ENCODE data around the gene LRP1B.

Gene LRP1B

DNA sequence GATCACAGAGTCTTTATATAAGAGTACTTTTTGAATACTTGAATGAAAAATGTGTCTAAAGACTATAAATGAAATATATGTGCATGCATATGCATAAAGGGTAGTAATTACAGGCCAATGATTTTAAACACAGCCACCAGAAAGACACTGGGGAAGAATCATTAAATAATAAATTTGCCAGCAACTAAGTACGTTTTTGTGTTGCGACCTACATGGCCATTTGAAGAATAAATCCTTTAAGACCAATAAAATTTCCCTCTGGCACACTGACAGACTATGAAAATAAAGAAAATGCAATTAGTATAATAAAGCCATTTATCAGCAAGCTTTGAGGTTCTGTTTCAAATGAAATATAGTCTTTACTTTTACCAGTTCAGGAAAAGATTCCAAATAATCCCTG lies 1413.3 kb downstream of the LRP1B start:
- Histone ChIP-seq H3K27me3 (ENCODE audit: low read depth, low read length) (no peaks in the 10 kb centered on the region), H3K36me3 (ENCODE audit: control insufficient read depth in 1 of 2, insufficient read depth in 2 of 2, low read length in 2 of 2) (no peaks in the 10 kb centered on the region), H3K27ac (ENCODE audit: low read length) (no peak overlapping the region), H3K4me3 (ENCODE audit: low read depth in 1 of 2, low read length in 2 of 2) (no peak overlapping the region), H3K9me3 (ENCODE audit: control insufficient read depth in 1 of 2, low read length in 2 of 2) (no peaks in the 10 kb centered on the region), H3K4me1 (ENCODE audit: control insufficient read depth in 1 of 2, insufficient read depth in 2 of 2, low read length in 2 of 2) (no peaks in the 10 kb centered on the region)

DNA sequence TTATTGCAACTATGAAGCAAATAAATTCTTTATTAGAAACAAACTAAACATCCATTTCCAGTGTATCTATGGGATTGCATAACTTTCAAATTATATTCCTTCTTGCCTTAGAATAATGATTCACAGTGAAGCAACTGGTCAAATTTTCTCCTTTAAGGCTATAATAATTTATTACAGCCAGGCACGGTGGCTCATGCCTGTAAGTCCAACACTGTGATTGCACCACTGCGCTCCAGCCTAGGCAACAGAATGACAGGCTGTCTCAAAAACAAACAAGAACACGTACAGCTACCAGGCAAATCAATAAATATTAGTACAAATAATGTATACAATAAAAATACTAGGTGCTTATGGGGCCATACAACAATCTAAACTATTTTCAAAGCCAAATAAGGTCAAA lies 1416.2 kb downstream of the LRP1B start:
- H3K9me3 ChIP-seq (ENCODE audit: control insufficient read depth in 1 of 2, low read length in 2 of 2), result no peaks in the 10 kb centered on the region
- H3K4me3 ChIP-seq (ENCODE audit: low read depth in 1 of 2, low read length in 2 of 2), result no peak overlapping the region
- no peaks in the 10 kb centered on the region for H3K36me3 ChIP-seq (ENCODE audit: control insufficient read depth in 1 of 2, insufficient read depth in 2 of 2, low read length in 2 of 2)
- no peaks in the 10 kb centered on the region for H3K27me3 ChIP-seq (ENCODE audit: low read depth, low read length)
- no peak overlapping the region for H3K27ac ChIP-seq (ENCODE audit: low read length)
- H3K4me1 ChIP-seq (ENCODE audit: control insufficient read depth in 1 of 2, insufficient read depth in 2 of 2, low read length in 2 of 2), result no peaks in the 10 kb centered on the region

DNA sequence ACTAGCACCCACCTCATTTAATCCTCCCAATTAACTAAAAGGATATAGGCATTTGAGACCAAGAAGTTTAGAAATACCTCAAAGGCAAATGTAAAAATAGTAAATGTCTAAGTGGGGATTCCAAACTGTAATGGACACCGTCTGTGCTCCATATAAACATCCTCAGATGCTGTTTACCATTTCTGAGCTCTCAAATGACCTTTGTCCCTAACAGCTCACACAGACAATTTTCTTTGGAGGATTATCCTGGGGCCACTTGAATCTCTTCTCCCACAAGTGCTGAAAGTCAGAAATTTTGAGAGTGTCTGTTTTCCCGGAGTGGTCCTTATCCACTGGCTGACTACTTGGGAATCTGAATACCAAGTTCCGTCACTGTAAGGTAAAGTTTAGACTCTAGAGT lies 1418.9 kb downstream of the LRP1B start:
- Histone ChIP-seq H3K4me3 (ENCODE audit: low read depth in 1 of 2, low read length in 2 of 2) (no peak overlapping the region), H3K36me3 (ENCODE audit: control insufficient read depth in 1 of 2, insufficient read depth in 2 of 2, low read length in 2 of 2) (no peaks in the 10 kb centered on the region), H3K9me3 (ENCODE audit: control insufficient read depth in 1 of 2, low read length in 2 of 2) (no peaks in the 10 kb centered on the region), H3K4me1 (ENCODE audit: control insufficient read depth in 1 of 2, insufficient read depth in 2 of 2, low read length in 2 of 2) (no peaks in the 10 kb centered on the region), H3K27ac (ENCODE audit: low read length) (no peak overlapping the region), H3K27me3 (ENCODE audit: low read depth, low read length) (no peaks in the 10 kb centered on the region)

DNA sequence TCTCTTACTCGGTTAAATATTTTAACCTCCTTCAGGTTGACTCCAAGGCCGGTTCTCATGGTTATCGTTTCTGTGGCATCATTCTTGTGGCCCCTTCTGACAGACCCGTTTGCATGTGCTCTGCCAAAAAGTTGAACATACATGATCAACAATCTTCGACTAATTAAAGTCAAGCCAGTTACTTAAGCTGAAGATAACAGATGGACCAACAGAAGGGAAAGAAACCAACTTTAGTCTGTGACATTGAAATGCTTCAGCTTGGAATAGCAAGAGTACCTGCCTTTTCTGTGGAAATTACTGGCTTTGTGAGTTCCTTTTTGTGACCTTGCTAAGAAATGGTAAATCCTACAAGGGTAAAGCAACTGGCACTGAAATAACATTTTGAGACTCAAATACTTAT lies 1429.1 kb downstream of the LRP1B start:
- no peak overlapping the region for H3K4me3 ChIP-seq (ENCODE audit: low read depth in 1 of 2, low read length in 2 of 2)

DNA sequence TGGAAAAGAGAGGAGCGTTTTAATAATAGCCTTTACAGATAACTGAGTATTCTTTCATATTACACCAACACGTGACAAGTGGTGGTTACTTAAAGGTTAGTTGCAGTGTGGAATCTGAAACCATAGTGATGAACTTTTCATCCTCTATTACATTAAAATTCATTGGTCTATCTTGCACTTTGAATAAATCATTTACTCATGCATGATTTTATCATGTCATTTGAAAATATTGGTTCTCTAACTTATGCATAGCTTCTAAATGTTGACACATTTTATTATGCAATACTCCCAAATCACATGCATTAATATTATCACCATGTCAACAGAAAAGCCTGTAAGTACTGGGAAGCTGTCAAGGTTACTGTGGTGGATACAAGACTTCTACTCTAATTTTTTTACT lies 1432.2 kb downstream of the LRP1B start:
- Histone ChIP-seq H3K9me3 (ENCODE audit: control insufficient read depth in 1 of 2, low read length in 2 of 2) (no peaks in the 10 kb centered on the region), H3K4me3 (ENCODE audit: low read depth in 1 of 2, low read length in 2 of 2) (no peak overlapping the region), H3K36me3 (ENCODE audit: control insufficient read depth in 1 of 2, insufficient read depth in 2 of 2, low read length in 2 of 2) (no peaks in the 10 kb centered on the region), H3K27me3 (ENCODE audit: low read depth, low read length) (no peaks in the 10 kb centered on the region), H3K4me1 (ENCODE audit: control insufficient read depth in 1 of 2, insufficient read depth in 2 of 2, low read length in 2 of 2) (no peaks in the 10 kb centered on the region), H3K27ac (ENCODE audit: low read length) (no peak overlapping the region)

More for the DNA sequence above, 1429.1 kb downstream of the LRP1B start:
- Histone ChIP-seq H3K27ac (ENCODE audit: low read length) (no peak overlapping the region), H3K9me3 (ENCODE audit: control insufficient read depth in 1 of 2, low read length in 2 of 2) (no peaks in the 10 kb centered on the region), H3K4me1 (ENCODE audit: control insufficient read depth in 1 of 2, insufficient read depth in 2 of 2, low read length in 2 of 2) (no peaks in the 10 kb centered on the region), H3K27me3 (ENCODE audit: low read depth, low read length) (no peaks in the 10 kb centered on the region), H3K36me3 (ENCODE audit: control insufficient read depth in 1 of 2, insufficient read depth in 2 of 2, low read length in 2 of 2) (no peaks in the 10 kb centered on the region)

DNA sequence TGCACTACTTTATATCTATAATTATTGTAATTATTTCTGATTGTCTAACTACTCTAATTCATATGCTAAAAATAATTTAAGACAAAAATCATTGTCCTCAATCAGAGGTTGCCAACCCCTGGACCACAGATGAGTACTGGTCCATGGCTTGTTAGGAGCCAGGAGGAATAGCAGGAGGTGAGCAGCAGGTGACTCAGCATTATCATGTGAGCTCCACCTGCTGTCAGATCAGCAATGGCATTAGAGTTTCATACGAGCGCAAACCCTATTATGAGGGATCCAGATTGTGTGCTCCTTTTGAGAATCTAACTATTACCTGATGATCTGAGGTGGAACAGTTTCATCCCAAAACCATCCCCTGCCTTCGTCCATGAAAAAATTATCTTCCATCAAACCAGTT lies 1434.4 kb downstream of the LRP1B start:
- Histone ChIP-seq H3K4me3 (ENCODE audit: low read depth in 1 of 2, low read length in 2 of 2) (no peak overlapping the region), H3K27ac (ENCODE audit: low read length) (no peak overlapping the region), H3K4me1 (ENCODE audit: control insufficient read depth in 1 of 2, insufficient read depth in 2 of 2, low read length in 2 of 2) (no peaks in the 10 kb centered on the region), H3K27me3 (ENCODE audit: low read depth, low read length) (no peaks in the 10 kb centered on the region), H3K9me3 (ENCODE audit: control insufficient read depth in 1 of 2, low read length in 2 of 2) (no peaks in the 10 kb centered on the region), H3K36me3 (ENCODE audit: control insufficient read depth in 1 of 2, insufficient read depth in 2 of 2, low read length in 2 of 2) (no peaks in the 10 kb centered on the region)

DNA sequence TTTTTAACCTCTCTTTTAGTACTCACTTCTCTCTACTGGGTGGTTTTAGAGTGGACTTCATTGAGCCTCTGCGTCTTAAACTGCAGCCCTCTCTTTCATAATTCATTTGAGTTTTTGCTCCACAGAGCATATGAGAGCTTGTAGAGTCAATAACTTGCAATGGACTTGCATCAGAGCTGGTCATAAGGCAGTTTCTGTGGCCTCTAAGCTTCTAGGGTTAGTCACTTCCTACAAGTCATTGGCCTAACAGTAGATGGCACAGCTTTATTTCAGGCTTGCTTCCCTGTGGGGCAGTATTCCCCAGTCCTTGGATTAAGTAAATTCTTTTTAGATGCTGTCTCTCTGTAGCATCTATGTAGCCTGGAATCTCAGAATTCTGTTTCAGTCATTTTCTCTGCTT lies 1435.7 kb downstream of the LRP1B start:
- H3K4me1 ChIP-seq (ENCODE audit: control insufficient read depth in 1 of 2, insufficient read depth in 2 of 2, low read length in 2 of 2), result no peaks in the 10 kb centered on the region
- H3K36me3 ChIP-seq (ENCODE audit: control insufficient read depth in 1 of 2, insufficient read depth in 2 of 2, low read length in 2 of 2), result no peaks in the 10 kb centered on the region
- H3K4me3 ChIP-seq (ENCODE audit: low read depth in 1 of 2, low read length in 2 of 2), result no peak overlapping the region
- H3K9me3 ChIP-seq (ENCODE audit: control insufficient read depth in 1 of 2, low read length in 2 of 2), result no peaks in the 10 kb centered on the region
- H3K27me3 ChIP-seq (ENCODE audit: low read depth, low read length), result no peaks in the 10 kb centered on the region
- H3K27ac ChIP-seq (ENCODE audit: low read length), result no peak overlapping the region

DNA sequence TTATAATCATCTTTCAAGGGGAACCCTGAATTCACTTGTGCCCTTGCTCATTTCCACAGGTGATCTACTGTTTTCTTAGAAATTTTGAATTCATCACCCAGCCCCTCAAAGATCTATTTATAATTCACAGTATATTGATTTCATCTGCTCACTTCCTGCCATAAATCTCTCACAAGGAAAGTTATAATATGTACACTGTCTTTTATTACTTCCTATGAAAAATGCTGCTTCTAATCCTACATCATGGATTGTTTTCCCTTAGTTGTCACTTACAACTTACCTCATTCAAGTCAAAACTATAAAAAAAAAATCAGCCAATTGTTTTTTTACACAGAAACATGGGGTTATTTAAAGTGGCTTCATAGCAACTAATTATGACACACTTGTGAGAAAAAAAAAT lies 1443.0 kb downstream of the LRP1B start:
- Histone ChIP-seq H3K27ac (ENCODE audit: low read length) (no peak overlapping the region), H3K36me3 (ENCODE audit: control insufficient read depth in 1 of 2, insufficient read depth in 2 of 2, low read length in 2 of 2) (no peaks in the 10 kb centered on the region), H3K27me3 (ENCODE audit: low read depth, low read length) (no peaks in the 10 kb centered on the region), H3K4me1 (ENCODE audit: control insufficient read depth in 1 of 2, insufficient read depth in 2 of 2, low read length in 2 of 2) (no peaks in the 10 kb centered on the region), H3K4me3 (ENCODE audit: low read depth in 1 of 2, low read length in 2 of 2) (no peak overlapping the region), H3K9me3 (ENCODE audit: control insufficient read depth in 1 of 2, low read length in 2 of 2) (no peaks in the 10 kb centered on the region)

DNA sequence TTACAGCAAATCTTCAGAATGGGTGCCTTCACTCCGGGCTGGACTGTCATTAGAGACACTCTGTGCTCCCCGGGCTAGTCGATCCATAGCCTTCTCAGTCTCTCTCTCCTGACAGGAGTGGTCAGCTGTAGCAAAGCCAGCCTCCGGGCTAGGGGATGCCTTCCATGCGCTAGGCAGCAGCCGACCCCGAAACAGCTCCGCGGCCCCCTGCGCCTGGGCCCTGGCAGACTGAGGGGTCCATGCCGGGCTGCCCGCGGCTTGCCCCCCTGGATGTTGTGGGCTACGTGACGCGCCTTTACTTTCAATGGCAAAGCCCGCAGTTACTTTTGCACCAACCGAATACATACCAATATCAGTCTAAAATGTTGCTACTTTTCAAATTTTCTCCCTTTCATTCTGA lies 1447.2 kb downstream of the LRP1B start:
- Histone ChIP-seq H3K27ac (ENCODE audit: low read length) (no peak overlapping the region), H3K9me3 (ENCODE audit: control insufficient read depth in 1 of 2, low read length in 2 of 2) (no peaks in the 10 kb centered on the region), H3K27me3 (ENCODE audit: low read depth, low read length) (no peaks in the 10 kb centered on the region), H3K36me3 (ENCODE audit: control insufficient read depth in 1 of 2, insufficient read depth in 2 of 2, low read length in 2 of 2) (no peaks in the 10 kb centered on the region), H3K4me3 (ENCODE audit: low read depth in 1 of 2, low read length in 2 of 2) (no peak overlapping the region), H3K4me1 (ENCODE audit: control insufficient read depth in 1 of 2, insufficient read depth in 2 of 2, low read length in 2 of 2) (no peaks in the 10 kb centered on the region)

DNA sequence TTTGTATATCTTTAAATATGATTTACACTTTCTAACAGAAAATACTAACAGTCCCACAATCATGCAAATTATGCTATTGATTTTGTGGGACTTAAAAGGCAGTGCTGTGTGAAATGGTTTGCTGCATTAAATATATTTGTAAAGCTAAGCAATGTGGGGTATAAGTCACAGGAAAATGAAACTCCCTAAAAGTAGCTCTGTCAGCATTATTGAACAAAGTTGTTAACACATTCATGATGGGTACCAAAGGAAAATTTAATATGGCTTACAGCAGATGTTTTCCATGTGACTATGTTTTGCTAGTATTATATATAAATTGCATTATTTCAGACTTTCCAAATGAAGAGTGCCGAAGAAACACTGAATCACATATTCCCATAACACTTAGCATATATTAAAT lies 1450.0 kb downstream of the LRP1B start:
- Histone ChIP-seq H3K4me1 (ENCODE audit: control insufficient read depth in 1 of 2, insufficient read depth in 2 of 2, low read length in 2 of 2) (no peaks in the 10 kb centered on the region), H3K27ac (ENCODE audit: low read length) (no peak overlapping the region), H3K27me3 (ENCODE audit: low read depth, low read length) (no peaks in the 10 kb centered on the region)

DNA sequence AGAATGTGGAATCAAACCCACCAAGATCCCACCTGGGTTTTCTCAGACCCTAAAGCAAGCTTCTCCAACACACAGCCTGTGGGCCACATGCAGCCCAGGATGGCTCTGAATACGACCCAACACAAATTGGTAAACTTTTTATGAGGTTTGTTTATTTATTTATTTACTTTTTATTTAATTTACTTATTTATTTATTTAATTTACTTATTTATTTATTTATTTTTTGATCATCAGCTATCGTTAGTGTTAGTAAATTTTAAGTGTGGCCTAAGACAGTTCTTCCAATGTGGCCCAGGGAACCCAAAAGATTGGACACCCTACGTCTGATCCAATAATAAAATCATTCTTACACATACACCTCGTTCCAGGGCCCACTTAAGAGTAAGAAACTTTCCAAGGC lies 1451.1 kb downstream of the LRP1B start:
- Histone ChIP-seq H3K27ac (ENCODE audit: low read length) (no peak overlapping the region), H3K4me3 (ENCODE audit: low read depth in 1 of 2, low read length in 2 of 2) (no peak overlapping the region), H3K27me3 (ENCODE audit: low read depth, low read length) (no peaks in the 10 kb centered on the region), H3K9me3 (ENCODE audit: control insufficient read depth in 1 of 2, low read length in 2 of 2) (no peaks in the 10 kb centered on the region), H3K36me3 (ENCODE audit: control insufficient read depth in 1 of 2, insufficient read depth in 2 of 2, low read length in 2 of 2) (no peaks in the 10 kb centered on the region), H3K4me1 (ENCODE audit: control insufficient read depth in 1 of 2, insufficient read depth in 2 of 2, low read length in 2 of 2) (no peaks in the 10 kb centered on the region)

More for the DNA sequence above, 1450.0 kb downstream of the LRP1B start:
- no peak overlapping the region for H3K4me3 ChIP-seq (ENCODE audit: low read depth in 1 of 2, low read length in 2 of 2)
- H3K36me3 ChIP-seq (ENCODE audit: control insufficient read depth in 1 of 2, insufficient read depth in 2 of 2, low read length in 2 of 2), result no peaks in the 10 kb centered on the region
- H3K9me3 ChIP-seq (ENCODE audit: control insufficient read depth in 1 of 2, low read length in 2 of 2), result no peaks in the 10 kb centered on the region

DNA sequence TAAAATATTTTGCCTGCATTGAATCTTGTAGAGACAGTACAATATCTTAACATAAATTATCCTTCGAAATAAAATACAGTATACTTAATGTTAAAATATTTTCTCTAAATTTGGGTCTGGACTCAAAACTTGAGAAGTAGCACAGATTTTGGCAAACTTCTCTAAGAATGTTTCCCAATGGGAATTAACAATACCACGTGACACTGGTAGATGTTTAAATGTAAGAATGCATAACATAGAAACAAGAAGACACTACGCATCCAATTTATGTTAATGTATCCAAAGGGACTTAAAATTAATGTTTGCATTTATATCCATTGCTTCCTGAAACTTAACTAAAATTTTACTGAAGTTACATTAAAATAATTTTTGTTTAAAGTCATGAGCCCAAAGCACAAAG lies 1460.9 kb downstream of the LRP1B start:
- no peaks in the 10 kb centered on the region for H3K27me3 ChIP-seq (ENCODE audit: low read depth, low read length)
- H3K9me3 ChIP-seq (ENCODE audit: control insufficient read depth in 1 of 2, low read length in 2 of 2), result no peaks in the 10 kb centered on the region
- no peaks in the 10 kb centered on the region for H3K36me3 ChIP-seq (ENCODE audit: control insufficient read depth in 1 of 2, insufficient read depth in 2 of 2, low read length in 2 of 2)
- H3K27ac ChIP-seq (ENCODE audit: low read length), result no peak overlapping the region
- H3K4me3 ChIP-seq (ENCODE audit: low read depth in 1 of 2, low read length in 2 of 2), result no peak overlapping the region
- no peaks in the 10 kb centered on the region for H3K4me1 ChIP-seq (ENCODE audit: control insufficient read depth in 1 of 2, insufficient read depth in 2 of 2, low read length in 2 of 2)

All from muscle layer of duodenum (tissue), 2 donors.